Stomach (tissue), 4 donors: ENCODE results near the gene ELMOD3.

Experiments used
- EP300 ChIP-seq: sonication (generic); formaldehyde crosslinking; IDR thresholded peaks from one replicate; pipeline ENCODE4 v1.6.1; 2017; ENCODE audit warnings: antibody characterized with exemption
- POLR2A ChIP-seq, 4 donors: fragments of 450-650 bp; IDR thresholded peaks; one replicate each; pipeline ENCODE4 v1.6.1; 2016; ENCODE audit warnings: antibody characterized with exemption in 4 of 4, control low read depth in 2 of 4, mild to moderate bottlenecking in 1 of 4, moderate library complexity in 1 of 4
- TF ChIP-seq, protein P1 (sequence below), 7 experiments: fragments of 450-650 bp in 4 of 7; fragments of 200-600 bp in 3 of 7; sonication (generic) in 3 of 7; IDR thresholded peaks; one replicate each; pipeline ENCODE4 v1.5.1; 2016 to 2019; ENCODE audit warnings: antibody characterized with exemption in 7 of 7, control low read depth in 2 of 7, mild to moderate bottlenecking in 1 of 7

DNA sequence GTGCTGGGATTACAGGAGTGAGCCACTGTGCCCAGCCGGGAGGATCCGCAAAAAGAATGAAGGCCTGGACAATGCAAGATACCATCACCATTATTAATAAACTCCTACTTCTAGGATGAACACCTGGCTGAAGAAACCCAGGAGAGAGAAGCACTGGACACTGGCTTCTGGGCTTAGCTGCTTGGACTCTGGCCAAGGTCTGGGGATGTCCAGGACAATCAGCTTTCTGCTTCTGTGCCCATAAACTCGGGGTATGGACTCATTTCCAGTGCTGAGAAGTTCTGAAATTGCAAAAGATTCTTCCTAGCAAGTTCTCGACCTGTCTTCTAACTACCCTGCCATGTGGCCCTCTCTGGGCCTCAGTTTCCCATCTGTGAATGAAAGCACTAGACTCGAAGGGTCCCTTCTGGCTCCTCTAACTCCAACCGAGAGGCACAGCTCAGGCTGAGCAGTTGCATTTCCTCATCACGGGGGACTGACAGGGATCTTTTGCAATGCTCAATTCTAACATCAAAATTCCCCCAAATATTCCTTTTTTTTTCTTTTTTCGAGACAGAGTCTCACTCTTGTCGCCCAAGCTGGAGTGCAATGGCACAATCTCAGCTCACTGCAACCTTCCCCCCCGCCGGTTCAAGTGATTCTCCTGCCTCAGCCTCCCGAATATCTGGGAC, 61.5 kb downstream of the ELMOD3 start:
- TF ChIP-seq, protein P1, sequence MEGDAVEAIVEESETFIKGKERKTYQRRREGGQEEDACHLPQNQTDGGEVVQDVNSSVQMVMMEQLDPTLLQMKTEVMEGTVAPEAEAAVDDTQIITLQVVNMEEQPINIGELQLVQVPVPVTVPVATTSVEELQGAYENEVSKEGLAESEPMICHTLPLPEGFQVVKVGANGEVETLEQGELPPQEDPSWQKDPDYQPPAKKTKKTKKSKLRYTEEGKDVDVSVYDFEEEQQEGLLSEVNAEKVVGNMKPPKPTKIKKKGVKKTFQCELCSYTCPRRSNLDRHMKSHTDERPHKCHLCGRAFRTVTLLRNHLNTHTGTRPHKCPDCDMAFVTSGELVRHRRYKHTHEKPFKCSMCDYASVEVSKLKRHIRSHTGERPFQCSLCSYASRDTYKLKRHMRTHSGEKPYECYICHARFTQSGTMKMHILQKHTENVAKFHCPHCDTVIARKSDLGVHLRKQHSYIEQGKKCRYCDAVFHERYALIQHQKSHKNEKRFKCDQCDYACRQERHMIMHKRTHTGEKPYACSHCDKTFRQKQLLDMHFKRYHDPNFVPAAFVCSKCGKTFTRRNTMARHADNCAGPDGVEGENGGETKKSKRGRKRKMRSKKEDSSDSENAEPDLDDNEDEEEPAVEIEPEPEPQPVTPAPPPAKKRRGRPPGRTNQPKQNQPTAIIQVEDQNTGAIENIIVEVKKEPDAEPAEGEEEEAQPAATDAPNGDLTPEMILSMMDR (IDR thresholded peaks at IDR 0.05) = no peak
- TF ChIP-seq POLR2A (IDR thresholded peaks at IDR 0.05) = no peak
- no peak for TF ChIP-seq EP300
